MCF 10A (cell line): ENCODE measurements around the gene PRDM2. TPM values are rescaled to one million over a fixed set of nuclear protein-coding genes. Genes with fewer than 3 reads are reported as not detected.
"Not testable (repeated sequence)": the region's sequence is repeated elsewhere in the genome, so short reads cannot be mapped to it uniquely, and the experiment has no call there.

ENCODE experiments used
- BruUV-seq: library from RNA; stranded (reverse); fragments of 400-500 nt; replicated peaks from 2 replicates; lab custom pipeline; 2021; lab: Mats Ljungman, UMichigan
- CTCF ChIA-PET: fragments of 300-600 bp; sonication (Branson Sonifier 250); formaldehyde crosslinking; extraction: SDS; loops from one replicate; lab custom pipeline; 2021; ENCODE audit warnings: antibody characterized with exemption, inconsistent platforms; lab: Yijun Ruan, JAX
- POLR2A ChIA-PET: fragments of 300-600, 350-650 bp; sonication (Branson Sonifier 250); formaldehyde crosslinking; extraction: SDS; loops from one replicate; lab custom pipeline; 2020; ENCODE audit warnings: antibody characterized with exemption, inconsistent platforms; lab: Yijun Ruan, JAX
- DNase-seq: peaks from one replicate; pipeline ENCODE4 v3.0.0-alpha.2; 2018; ENCODE audit not compliant: unreplicated experiment
- H3K27ac Mint-ChIP-seq: one replicate; pipeline ENCODE4 v1.8.0; 2022; ENCODE audit warnings: mild to moderate bottlenecking, low read depth, mixed read lengths; ENCODE audit not compliant: unreplicated experiment
- H3K27me3 Mint-ChIP-seq: one replicate; pipeline ENCODE4 v1.8.0; 2022; ENCODE audit warnings: mixed read lengths; ENCODE audit not compliant: insufficient read depth, unreplicated experiment
- H3K36me3 Mint-ChIP-seq: one replicate; pipeline ENCODE4 v1.8.0; 2022; ENCODE audit warnings: mild to moderate bottlenecking, moderate library complexity, mixed read lengths; ENCODE audit not compliant: insufficient read depth, unreplicated experiment
- H3K4me1 Mint-ChIP-seq: one replicate; pipeline ENCODE4 v1.8.0; 2022; ENCODE audit warnings: mixed read lengths; ENCODE audit not compliant: insufficient read depth, unreplicated experiment
- H3K4me3 Mint-ChIP-seq: one replicate; pipeline ENCODE4 v1.8.0; 2022; ENCODE audit warnings: mild to moderate bottlenecking, moderate library complexity, mixed read lengths; ENCODE audit not compliant: unreplicated experiment
- H3K9me3 Mint-ChIP-seq: one replicate; pipeline ENCODE4 v1.8.0; 2022; ENCODE audit warnings: mixed read lengths; ENCODE audit not compliant: unreplicated experiment
- intact Hi-C: fragments of 100-400 bp; cut with micrococcal nuclease; formaldehyde crosslinking; loops from 2 replicates; pipeline ENCODE4 v1.14.1; 2022
- total RNA-seq: library from RNA; stranded (reverse); gene quantifications from 2 replicates; pipeline ENCODE4 v1.2.3, GENCODE V29; 2022
- TF ChIP-seq, protein P1 (sequence below): fragments of 200-600 bp; IDR thresholded peaks from one replicate; pipeline ENCODE4 v1.8.0; 2022; ENCODE audit warnings: antibody characterized with exemption, mild to moderate bottlenecking; ENCODE audit not compliant: unreplicated experiment

The PRDM2 gene
- total RNA-seq, 1 experiment from 2014 or later = 26.6 TPM

DNA sequence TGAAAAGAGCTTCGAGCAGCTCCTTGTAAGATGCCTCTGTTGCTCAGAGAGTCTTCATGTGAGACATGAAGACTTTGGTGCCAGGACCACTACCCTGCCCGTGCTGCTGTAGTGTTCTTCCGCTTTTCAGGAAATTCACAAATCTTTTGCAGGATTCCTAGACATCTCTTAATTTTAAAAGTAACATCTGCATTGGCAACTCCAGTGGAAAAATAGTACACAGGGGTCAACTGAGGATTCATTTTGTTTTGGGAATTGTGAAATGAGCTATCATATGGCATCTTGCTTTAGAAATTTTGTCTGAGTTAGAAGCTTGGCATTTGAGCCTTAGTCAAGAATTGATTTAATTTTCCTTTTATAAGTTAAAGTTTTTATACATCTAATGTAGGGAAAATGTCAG is 7.2 kb downstream of the PRDM2 start:
- ChIA-PET POLR2A (interaction anchor here (1.0 to 1.2 kb wide), 2 partner anchors 40 to 87 kb away, joined by 3 to 4 read pairs; no protein-coding TSS in a partner anchor), CTCF (interaction anchor here (0.6 to 1.9 kb wide), 3 partner anchors 18 to 42 kb away, joined by 3 to 8 read pairs (median 7); no protein-coding TSS in a partner anchor)
- no peaks in the 10 kb centered on the region for H3K27me3 Mint-ChIP-seq

DNA sequence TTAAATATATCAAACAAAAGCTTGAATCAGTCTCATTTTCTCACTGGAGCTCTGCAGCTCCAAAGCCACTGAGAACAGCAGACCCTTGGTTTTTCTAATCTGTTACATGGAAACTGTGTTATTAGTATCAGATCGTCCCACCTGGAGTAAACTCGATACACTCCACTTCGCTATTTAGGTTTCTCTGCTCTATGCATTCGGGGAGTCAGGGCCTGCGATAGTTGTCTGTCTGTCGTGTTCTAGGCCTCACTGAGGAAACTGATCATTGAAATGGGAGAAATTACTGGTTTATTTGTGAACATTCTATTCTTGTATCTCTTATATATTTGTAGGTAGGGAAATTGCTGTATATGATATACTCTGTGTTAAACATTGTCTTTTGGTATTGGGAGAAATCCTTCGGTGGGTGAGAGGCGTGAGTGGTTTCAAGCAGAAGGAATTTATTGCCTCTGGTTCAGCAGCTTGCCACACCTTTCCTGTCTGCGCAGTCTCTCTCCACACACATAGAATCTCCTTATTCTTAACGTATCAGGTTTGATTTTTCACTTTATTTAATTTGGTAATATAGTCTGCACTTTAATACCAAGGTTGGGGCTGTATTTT is 8.5 kb downstream of the PRDM2 start:
- H3K27ac Mint-ChIP-seq = no peak overlapping the region
- intact Hi-C loops = no loop called here
- no TSS peak for BruUV-seq
- H3K9me3 Mint-ChIP-seq = no peaks in the 10 kb centered on the region
- DNase-seq = no peak
- ChIA-PET POLR2A (interaction anchor here (0.7 to 1.4 kb wide), 3 partner anchors 14 to 240 kb away, joined by 3 to 5 read pairs (median 3); no protein-coding TSS in a partner anchor), CTCF (interaction anchor here (0.6 to 1.9 kb wide), 4 partner anchors 17 to 226 kb away, joined by 3 to 8 read pairs (median 6); no protein-coding TSS in a partner anchor)
- H3K36me3 Mint-ChIP-seq = peaks cover 12% of the 10 kb centered on the region
- H3K4me1 Mint-ChIP-seq = peaks cover 11% of the 10 kb centered on the region
- TF ChIP-seq, protein P1, sequence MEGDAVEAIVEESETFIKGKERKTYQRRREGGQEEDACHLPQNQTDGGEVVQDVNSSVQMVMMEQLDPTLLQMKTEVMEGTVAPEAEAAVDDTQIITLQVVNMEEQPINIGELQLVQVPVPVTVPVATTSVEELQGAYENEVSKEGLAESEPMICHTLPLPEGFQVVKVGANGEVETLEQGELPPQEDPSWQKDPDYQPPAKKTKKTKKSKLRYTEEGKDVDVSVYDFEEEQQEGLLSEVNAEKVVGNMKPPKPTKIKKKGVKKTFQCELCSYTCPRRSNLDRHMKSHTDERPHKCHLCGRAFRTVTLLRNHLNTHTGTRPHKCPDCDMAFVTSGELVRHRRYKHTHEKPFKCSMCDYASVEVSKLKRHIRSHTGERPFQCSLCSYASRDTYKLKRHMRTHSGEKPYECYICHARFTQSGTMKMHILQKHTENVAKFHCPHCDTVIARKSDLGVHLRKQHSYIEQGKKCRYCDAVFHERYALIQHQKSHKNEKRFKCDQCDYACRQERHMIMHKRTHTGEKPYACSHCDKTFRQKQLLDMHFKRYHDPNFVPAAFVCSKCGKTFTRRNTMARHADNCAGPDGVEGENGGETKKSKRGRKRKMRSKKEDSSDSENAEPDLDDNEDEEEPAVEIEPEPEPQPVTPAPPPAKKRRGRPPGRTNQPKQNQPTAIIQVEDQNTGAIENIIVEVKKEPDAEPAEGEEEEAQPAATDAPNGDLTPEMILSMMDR = no peak
- no peak overlapping the region for H3K4me3 Mint-ChIP-seq
- no peaks in the 10 kb centered on the region for H3K27me3 Mint-ChIP-seq

More for the DNA sequence above, 7.2 kb downstream of the PRDM2 start:
- intact Hi-C loops = no loop called here
- Mint-ChIP-seq H3K36me3 (peaks cover 6% of the 10 kb centered on the region), H3K27ac (no peak overlapping the region), H3K4me1 (peaks cover 13% of the 10 kb centered on the region), H3K9me3 (no peaks in the 10 kb centered on the region), H3K4me3 (no peak overlapping the region)
- no TSS peak for BruUV-seq
- TF ChIP-seq, protein P1 = no peak
- no peak for DNase-seq

GRCh38 chr1:13710086-13710485 is 10.1 kb downstream of the PRDM2 start:
- no peak for DNase-seq
- peaks cover 11% of the 10 kb centered on the region for H3K4me1 Mint-ChIP-seq
- ChIA-PET CTCF (interaction anchor here (0.6 kb wide), 2 partner anchors 79 to 595 kb away, joined by 3 read pairs; no protein-coding TSS in a partner anchor), POLR2A (interaction anchor here (0.7 to 1.5 kb wide), 2 partner anchors 9 to 10 kb away, joined by 3 to 6 read pairs; no protein-coding TSS in a partner anchor)
- H3K9me3 Mint-ChIP-seq = no peaks in the 10 kb centered on the region
- H3K36me3 Mint-ChIP-seq = peaks cover 12% of the 10 kb centered on the region
- intact Hi-C loops = no loop called here
- H3K4me3 Mint-ChIP-seq = no peak overlapping the region
- TF ChIP-seq, protein P1 = no peak
- H3K27ac Mint-ChIP-seq = no peak overlapping the region
- no TSS peak for BruUV-seq
- H3K27me3 Mint-ChIP-seq = no peaks in the 10 kb centered on the region

- Mint-ChIP-seq H3K9me3 (no peaks in the 10 kb centered on the region), H3K36me3 (peaks cover 12% of the 10 kb centered on the region), H3K27me3 (no peaks in the 10 kb centered on the region), H3K4me1 (peaks cover 9% of the 10 kb centered on the region), H3K4me3 (no peak overlapping the region), H3K27ac (no peak overlapping the region)
- intact Hi-C loops = no loop called here
- POLR2A ChIA-PET = no interaction called here
- TF ChIP-seq, protein P1 = peak; percentile 24
- DNase-seq = no peak
- CTCF ChIA-PET = interaction anchor here (0.6 to 3.3 kb wide), 4 partner anchors 11 to 175 kb away, joined by 3 to 16 read pairs (median 4); no protein-coding TSS in a partner anchor
- no TSS peak for BruUV-seq
These were observed 14.9 kb downstream of the PRDM2 start for GRCh38 chr1:13714851-13715250.

- DNase-seq, POLR2A ChIA-PET: not testable (repeated sequence)
- CTCF ChIA-PET = interaction anchor here (1.2 to 3.3 kb wide), 2 partner anchors 10 to 49 kb away, joined by 3 to 16 read pairs; no protein-coding TSS in a partner anchor
These were observed 15.8 kb downstream of the PRDM2 start for GRCh38 chr1:13715616-13716287.

More at GRCh38 chr1:13715616-13716287, 15.8 kb downstream of the PRDM2 start:
- H3K27me3 Mint-ChIP-seq, H3K9me3 Mint-ChIP-seq, BruUV-seq, intact Hi-C loops, H3K36me3 Mint-ChIP-seq, H3K4me3 Mint-ChIP-seq, H3K27ac Mint-ChIP-seq, H3K4me1 Mint-ChIP-seq: not testable (repeated sequence)
